Vagina (tissue), 2 donors: ENCODE data around the gene CCDC57.

ENCODE experiments used
- POLR2AphosphoS5 ChIP-seq, 2 donors: sonication (generic); formaldehyde crosslinking; IDR thresholded peaks; one replicate each; pipeline ENCODE4 v1.9.0; 2017; ENCODE audit warnings: antibody characterized with exemption in 2 of 2, mild to moderate bottlenecking in 2 of 2, low read depth in 1 of 2; ENCODE audit not compliant: insufficient read depth in 1 of 2
- TF ChIP-seq, protein P1 (sequence below), 3 experiments: fragments of 450-650 bp in 2 of 3; fragments of 200-600 bp in 1 of 3; sonication (generic) in 1 of 3; IDR thresholded peaks; one replicate each; pipeline ENCODE4 v1.5.1; 2017 to 2019; ENCODE audit warnings: antibody characterized with exemption in 3 of 3, mild to moderate bottlenecking in 2 of 3, moderate library complexity in 2 of 3

DNA sequence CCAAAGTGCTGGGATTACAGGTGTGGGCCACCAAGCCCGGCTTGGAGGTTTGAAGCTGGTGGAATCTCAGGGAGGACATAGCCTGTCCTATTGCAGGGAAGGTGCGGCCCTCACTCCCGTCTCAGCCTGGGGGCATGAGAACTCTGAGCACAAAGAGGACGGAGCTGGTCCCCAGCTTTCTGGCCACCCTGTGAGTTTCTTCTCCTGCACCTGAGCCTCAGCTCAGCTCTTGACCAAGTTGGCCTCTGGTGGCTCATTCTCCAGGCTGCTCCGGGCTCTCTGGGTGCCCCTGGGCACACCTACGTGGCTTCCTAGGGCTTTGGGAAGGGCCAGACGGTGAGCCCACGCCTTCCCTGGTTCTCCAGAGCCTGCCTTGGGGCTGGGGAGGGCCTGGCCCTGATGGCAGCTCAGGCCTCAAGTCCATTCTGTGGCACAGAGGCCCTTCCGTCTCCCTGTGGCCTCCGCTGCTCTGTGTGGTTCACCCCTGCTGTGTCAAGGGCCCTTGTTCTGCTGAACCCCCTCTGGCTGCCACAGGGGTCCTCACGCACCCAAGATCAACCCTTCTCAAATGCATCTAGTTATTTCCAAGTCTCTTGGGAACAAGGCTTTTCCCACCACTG, 107.7 kb downstream of the CCDC57 start:
- TF ChIP-seq, protein P1, sequence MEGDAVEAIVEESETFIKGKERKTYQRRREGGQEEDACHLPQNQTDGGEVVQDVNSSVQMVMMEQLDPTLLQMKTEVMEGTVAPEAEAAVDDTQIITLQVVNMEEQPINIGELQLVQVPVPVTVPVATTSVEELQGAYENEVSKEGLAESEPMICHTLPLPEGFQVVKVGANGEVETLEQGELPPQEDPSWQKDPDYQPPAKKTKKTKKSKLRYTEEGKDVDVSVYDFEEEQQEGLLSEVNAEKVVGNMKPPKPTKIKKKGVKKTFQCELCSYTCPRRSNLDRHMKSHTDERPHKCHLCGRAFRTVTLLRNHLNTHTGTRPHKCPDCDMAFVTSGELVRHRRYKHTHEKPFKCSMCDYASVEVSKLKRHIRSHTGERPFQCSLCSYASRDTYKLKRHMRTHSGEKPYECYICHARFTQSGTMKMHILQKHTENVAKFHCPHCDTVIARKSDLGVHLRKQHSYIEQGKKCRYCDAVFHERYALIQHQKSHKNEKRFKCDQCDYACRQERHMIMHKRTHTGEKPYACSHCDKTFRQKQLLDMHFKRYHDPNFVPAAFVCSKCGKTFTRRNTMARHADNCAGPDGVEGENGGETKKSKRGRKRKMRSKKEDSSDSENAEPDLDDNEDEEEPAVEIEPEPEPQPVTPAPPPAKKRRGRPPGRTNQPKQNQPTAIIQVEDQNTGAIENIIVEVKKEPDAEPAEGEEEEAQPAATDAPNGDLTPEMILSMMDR (IDR thresholded peaks at IDR 0.05) = no peak
- TF ChIP-seq POLR2AphosphoS5 (IDR thresholded peaks at IDR 0.05; ENCODE audit: insufficient read depth in 1 of 2, low read depth in 1 of 2) = no peak
